ENCODE data around the gene SCRN1.

DNA sequence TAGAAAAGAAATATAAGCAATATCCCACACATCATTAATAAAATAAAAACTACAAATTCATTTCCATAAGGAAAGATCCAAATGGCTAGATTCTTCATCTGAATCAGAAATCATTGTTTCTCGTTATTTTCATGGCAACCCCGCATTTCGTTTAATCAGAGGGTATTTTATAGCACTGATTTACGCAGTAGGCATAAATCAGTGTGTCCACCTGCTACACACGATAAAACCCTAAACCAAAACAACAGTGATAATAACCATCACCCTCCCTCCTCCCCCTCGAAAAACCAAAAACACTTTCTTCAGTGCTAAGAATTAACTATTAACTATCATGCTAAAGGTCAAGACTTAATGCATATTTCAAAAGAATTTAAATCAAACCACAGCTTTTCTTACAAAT, 20.4 kb upstream of the SCRN1 start:
- TF ChIP-seq, protein P1, sequence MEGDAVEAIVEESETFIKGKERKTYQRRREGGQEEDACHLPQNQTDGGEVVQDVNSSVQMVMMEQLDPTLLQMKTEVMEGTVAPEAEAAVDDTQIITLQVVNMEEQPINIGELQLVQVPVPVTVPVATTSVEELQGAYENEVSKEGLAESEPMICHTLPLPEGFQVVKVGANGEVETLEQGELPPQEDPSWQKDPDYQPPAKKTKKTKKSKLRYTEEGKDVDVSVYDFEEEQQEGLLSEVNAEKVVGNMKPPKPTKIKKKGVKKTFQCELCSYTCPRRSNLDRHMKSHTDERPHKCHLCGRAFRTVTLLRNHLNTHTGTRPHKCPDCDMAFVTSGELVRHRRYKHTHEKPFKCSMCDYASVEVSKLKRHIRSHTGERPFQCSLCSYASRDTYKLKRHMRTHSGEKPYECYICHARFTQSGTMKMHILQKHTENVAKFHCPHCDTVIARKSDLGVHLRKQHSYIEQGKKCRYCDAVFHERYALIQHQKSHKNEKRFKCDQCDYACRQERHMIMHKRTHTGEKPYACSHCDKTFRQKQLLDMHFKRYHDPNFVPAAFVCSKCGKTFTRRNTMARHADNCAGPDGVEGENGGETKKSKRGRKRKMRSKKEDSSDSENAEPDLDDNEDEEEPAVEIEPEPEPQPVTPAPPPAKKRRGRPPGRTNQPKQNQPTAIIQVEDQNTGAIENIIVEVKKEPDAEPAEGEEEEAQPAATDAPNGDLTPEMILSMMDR (IDR thresholded peaks at IDR 0.05; ENCODE audit: poor library complexity): no peak
- TF ChIP-seq EZH2 (IDR thresholded peaks at IDR 0.05; ENCODE audit: borderline replicate concordance): no peak

All from hepatocyte (in vitro differentiated cells).